OCI-LY1 (cell line): ENCODE results near the gene GGPS1.

Experiments used
- CTCF ChIP-seq: fragments of 200-600 bp; sonication (generic), shearing (Covaris generic); IDR thresholded peaks from 2 replicates; pipeline ENCODE4 v1.5.1; 2017; ENCODE audit warnings: mild to moderate bottlenecking, antibody characterized with exemption, low read length, moderate library complexity, mixed read lengths
- EZH2 ChIP-seq: fragments of 200-600 bp; sonication (generic), shearing (Covaris generic); IDR thresholded peaks from 2 replicates; pipeline ENCODE4 v1.8.0; 2017; ENCODE audit warnings: borderline replicate concordance, mixed run types, mild to moderate bottlenecking, antibody characterized with exemption, low read length, moderate library complexity, mixed read lengths

GRCh38 chr1:235342471-235342870 is 14.1 kb downstream of the GGPS1 start:
- TF ChIP-seq CTCF (no peak), EZH2 (no peak)
